OCI-LY7 (cell line): ENCODE measurements around the gene SHISAL1. TPM values are rescaled to one million over a fixed set of nuclear protein-coding genes. Genes with fewer than 3 reads are reported as not detected.
A peak's percentile ranks its signal among the peaks of the same experiment; 100 is the strongest.
"Not testable (repeated sequence)": the region's sequence is repeated elsewhere in the genome, so short reads cannot be mapped to it uniquely, and the experiment has no call there.

ENCODE experiments used
- BruUV-seq: library from RNA; stranded (reverse); fragments of 400-500 nt; replicated peaks from 2 replicates; lab custom pipeline; 2021; lab: Mats Ljungman, UMichigan
- CTCF ChIA-PET: fragments of 300-600 bp; sonication (Branson Sonifier 250); formaldehyde crosslinking; loops from one replicate; lab custom pipeline; 2022; ENCODE audit warnings: antibody characterized with exemption; ENCODE audit not compliant: unreplicated experiment; lab: Charles Lee
- POLR2A ChIA-PET: fragments of 300-600 bp; sonication (Branson Sonifier 250); formaldehyde crosslinking; loops from one replicate; lab custom pipeline; 2022; ENCODE audit warnings: antibody characterized with exemption; lab: Charles Lee
- DNase-seq: peaks from one replicate; pipeline ENCODE4 v3.0.0-alpha.2; 2015; ENCODE audit warnings: low spot score
- H2AFZ ChIP-seq: fragments of 200-600 bp; sonication (generic), shearing (Covaris generic); 2 replicates; pipeline ENCODE4 v1.6.1; 2014; ENCODE audit warnings: mild to moderate bottlenecking, antibody characterized with exemption, low read length, moderate library complexity
- H3K27ac ChIP-seq: fragments of 200-600 bp; sonication (generic); 2 replicates; pipeline ENCODE4 v1.5.1; 2014; ENCODE audit warnings: mixed run types, low read depth, mild to moderate bottlenecking, moderate library complexity, low read length, inconsistent platforms; ENCODE audit not compliant: poor library complexity, severe bottlenecking
- H3K36me3 ChIP-seq: fragments of 200-600 bp; sonication (generic); 2 replicates; pipeline ENCODE4 v1.6.1; 2014; ENCODE audit warnings: mild to moderate bottlenecking, antibody characterized with exemption, low read length, moderate library complexity, mixed read lengths; ENCODE audit not compliant: insufficient read depth
- H3K4me1 ChIP-seq: fragments of 200-600 bp; sonication (generic); 2 replicates; pipeline ENCODE4 v1.5.1; 2014; ENCODE audit warnings: mild to moderate bottlenecking, low read length; ENCODE audit not compliant: insufficient read depth, poor library complexity, severe bottlenecking
- H3K4me2 ChIP-seq: fragments of 200-600 bp; sonication (generic); 2 replicates; pipeline ENCODE4 v1.6.1; 2014; ENCODE audit warnings: mild to moderate bottlenecking, low read length
- H3K4me3 ChIP-seq: fragments of 200-600 bp; sonication (generic); 2 replicates; pipeline ENCODE4 v1.5.1; 2014; ENCODE audit warnings: mild to moderate bottlenecking, low read depth, low read length; ENCODE audit not compliant: poor library complexity, severe bottlenecking
- H3K79me2 ChIP-seq: fragments of 200-600 bp; sonication (generic); 2 replicates; pipeline ENCODE4 v1.6.1; 2016; ENCODE audit warnings: low read depth, mild to moderate bottlenecking, low read length, moderate library complexity, mixed read lengths; ENCODE audit not compliant: insufficient read depth
- H3K9me2 ChIP-seq: fragments of 200-600 bp; sonication (generic); 2 replicates; pipeline ENCODE4 v1.6.1; 2016; ENCODE audit warnings: mild to moderate bottlenecking, low read length, mixed read lengths; ENCODE audit not compliant: insufficient read depth
- H3K9me3 ChIP-seq: fragments of 200-600 bp; sonication (generic); 2 replicates; pipeline ENCODE4 v1.6.1; 2014; ENCODE audit warnings: mild to moderate bottlenecking, mixed run types, low read length, mixed read lengths
- H4K20me1 ChIP-seq: fragments of 200-600 bp; sonication (generic); 2 replicates; pipeline ENCODE4 v1.6.1; 2014; ENCODE audit warnings: mild to moderate bottlenecking, antibody characterized with exemption, low read length, moderate library complexity, mixed read lengths; ENCODE audit not compliant: insufficient read depth
- CTCF ChIP-seq: fragments of 200-600 bp; sonication (generic); conservative IDR thresholded peaks from 2 replicates; pipeline ENCODE4 v1.5.1; 2014; ENCODE audit warnings: mild to moderate bottlenecking, antibody characterized with exemption, low read length, moderate library complexity, mixed read lengths
- EZH2phosphoT487 ChIP-seq: fragments of 200-600 bp; sonication (generic); IDR thresholded peaks from 2 replicates; pipeline ENCODE4 v1.6.1; 2018; ENCODE audit warnings: low read depth, borderline replicate concordance, mild to moderate bottlenecking, mixed run types, antibody characterized with exemption, low read length, moderate library complexity, mixed read lengths
- intact Hi-C: fragments of 100-400 bp; cut with micrococcal nuclease; formaldehyde crosslinking; loops from one replicate; pipeline ENCODE4 v1.10.0; 2022; ENCODE audit not compliant: unreplicated experiment
- total RNA-seq, 2 experiments: library from RNA; depleted of rRNA in 1 of 2; stranded (reverse); fragments of >200 nt in 1 of 2; shearing (Covaris generic) in 1 of 2; gene quantifications; 2 replicates each; pipeline ENCODE4 v1.2.3, GENCODE V29; 2014 to 2022

Gene SHISAL1
- total RNA-seq, 2 experiments from 2014 or later, result not detected

DNA sequence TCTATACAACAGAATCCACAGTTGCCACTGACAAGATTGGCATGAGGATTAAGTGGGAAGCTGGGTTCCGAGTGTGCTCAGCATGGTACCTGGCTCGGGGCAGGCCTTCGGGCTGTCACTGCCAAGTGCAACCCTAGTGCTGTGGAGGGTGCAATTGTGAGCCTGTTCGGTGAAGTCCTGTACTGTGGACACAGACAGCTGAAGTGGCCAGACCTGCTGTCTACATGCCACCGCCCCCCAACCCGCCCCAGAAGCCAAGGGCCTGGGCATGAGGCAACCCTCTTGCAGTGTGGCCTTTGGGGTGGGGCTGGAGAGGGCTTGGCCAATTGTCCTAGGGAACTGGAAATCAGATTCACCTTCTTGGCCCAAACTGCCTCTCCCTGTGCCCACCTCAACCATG is 15.6 kb upstream of the SHISAL1 start:
- TF ChIP-seq CTCF (no peak), EZH2phosphoT487 (no peak)
- no peak overlapping the region for H3K4me3 ChIP-seq
- no TSS peak for BruUV-seq
- peaks cover 30% of the 10 kb centered on the region for H3K4me1 ChIP-seq
- POLR2A ChIA-PET, result no interaction called here
- CTCF ChIA-PET, result no interaction called here
- H3K9me2 ChIP-seq, result no peaks in the 10 kb centered on the region
- H4K20me1 ChIP-seq, result no peaks in the 10 kb centered on the region; the same call in 1 of the 2 replicates
- intact Hi-C loops, result loop anchor here (5.0 to 10.0 kb wide), 2 partner anchors 134 to 294 kb away; no protein-coding TSS in a partner anchor
- no peak for DNase-seq
- no peaks in the 10 kb centered on the region for H3K79me2 ChIP-seq
- H3K36me3 ChIP-seq, result no peaks in the 10 kb centered on the region
- H3K27ac ChIP-seq, result no peak overlapping the region
- peak overlapping the region; percentile 74; the same call in 1 of the 2 replicates for H3K4me2 ChIP-seq
- no peaks in the 10 kb centered on the region for H3K9me3 ChIP-seq
- no peak overlapping the region for H2AFZ ChIP-seq

DNA sequence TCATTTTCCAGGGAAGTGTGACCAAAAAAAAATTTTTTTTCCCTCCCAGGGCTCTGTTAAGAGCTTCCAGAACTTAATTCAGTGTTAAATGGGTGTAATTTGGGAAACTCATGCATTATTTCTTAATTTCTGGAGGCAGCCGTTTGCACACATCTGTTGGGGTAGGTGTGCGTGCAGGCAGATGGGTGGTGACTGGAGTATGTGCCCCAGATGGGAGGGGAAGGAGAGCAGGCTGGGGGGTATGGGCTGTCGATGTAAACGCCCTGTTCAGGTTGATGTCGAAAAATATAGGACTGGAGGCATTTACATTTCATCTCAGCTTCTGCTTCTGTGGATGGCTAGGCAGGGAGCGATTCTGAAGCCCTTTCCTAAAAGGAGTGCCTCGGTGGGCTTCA is 13.7 kb upstream of the SHISAL1 start:
- TF ChIP-seq CTCF (no peak), EZH2phosphoT487 (no peak)
- POLR2A ChIA-PET, result no interaction called here

GRCh38 chr22:44325718-44326490 is 13.2 kb upstream of the SHISAL1 start:
- no peak overlapping the region for H3K4me3 ChIP-seq
- DNase-seq, result no peak
- no peaks in the 10 kb centered on the region for H3K79me2 ChIP-seq
- no peak overlapping the region for H3K4me2 ChIP-seq
- BruUV-seq, result no TSS peak
- peaks cover 28% of the 10 kb centered on the region for H3K4me1 ChIP-seq
- no peak overlapping the region for H2AFZ ChIP-seq
- H3K27ac ChIP-seq, result no peak overlapping the region
- H3K36me3 ChIP-seq, result no peaks in the 10 kb centered on the region
- TF ChIP-seq EZH2phosphoT487, result no peak
- no peak for TF ChIP-seq CTCF
- H3K9me2 ChIP-seq, result no peaks in the 10 kb centered on the region
- intact Hi-C loops, result loop anchor here (5.0 to 10.0 kb wide), 2 partner anchors 131 to 296 kb away; no protein-coding TSS in a partner anchor
- no peaks in the 10 kb centered on the region; the same call in 1 of the 2 replicates for H4K20me1 ChIP-seq
- H3K9me3 ChIP-seq, result no peaks in the 10 kb centered on the region
- ChIA-PET CTCF (no interaction called here), POLR2A (no interaction called here)

More for the DNA sequence above, 13.7 kb upstream of the SHISAL1 start:
- Histone ChIP-seq H3K4me2 (no peak overlapping the region), H3K36me3 (no peaks in the 10 kb centered on the region), H3K27ac (no peak overlapping the region), H4K20me1 (no peaks in the 10 kb centered on the region; the same call in 1 of the 2 replicates), H2AFZ (no peak overlapping the region), H3K79me2 (no peaks in the 10 kb centered on the region), H3K4me3 (no peak overlapping the region), H3K9me3 (no peaks in the 10 kb centered on the region), H3K9me2 (no peaks in the 10 kb centered on the region), H3K4me1 (peaks cover 30% of the 10 kb centered on the region)
- no TSS peak for BruUV-seq
- intact Hi-C loops, result loop anchor here (5.0 to 10.0 kb wide), 2 partner anchors 132 to 296 kb away; no protein-coding TSS in a partner anchor
- CTCF ChIA-PET, result no interaction called here
- no peak for DNase-seq

- intact Hi-C loops, result loop anchor here (10.0 kb wide), 1 partner anchor 128 kb away; no protein-coding TSS in a partner anchor
These were observed 10.5 kb upstream of the SHISAL1 start for GRCh38 chr22:44323140-44323790.

More at GRCh38 chr22:44323140-44323790, 10.5 kb upstream of the SHISAL1 start:
- BruUV-seq, DNase-seq, H3K79me2 ChIP-seq, POLR2A ChIA-PET, CTCF ChIA-PET, H3K4me2 ChIP-seq, H3K9me3 ChIP-seq, H3K36me3 ChIP-seq, H3K9me2 ChIP-seq, H3K27ac ChIP-seq, H3K4me1 ChIP-seq, H3K4me3 ChIP-seq, H2AFZ ChIP-seq, H4K20me1 ChIP-seq: not testable (repeated sequence)
